HG02763 (cell line): Measurements from ENCODE around the gene CELA1.
"Not testable (repeated sequence)": the region's sequence is repeated elsewhere in the genome, so short reads cannot be mapped to it uniquely, and the experiment has no call there.

Experiments
- ATAC-seq: cut with Tn5 transposase; IDR thresholded peaks from one replicate; pipeline ENCODE4 v1.9.1; 2021; ENCODE audit warnings: mild to moderate bottlenecking, moderate library complexity; ENCODE audit not compliant: unreplicated experiment

The CELA1 gene

DNA sequence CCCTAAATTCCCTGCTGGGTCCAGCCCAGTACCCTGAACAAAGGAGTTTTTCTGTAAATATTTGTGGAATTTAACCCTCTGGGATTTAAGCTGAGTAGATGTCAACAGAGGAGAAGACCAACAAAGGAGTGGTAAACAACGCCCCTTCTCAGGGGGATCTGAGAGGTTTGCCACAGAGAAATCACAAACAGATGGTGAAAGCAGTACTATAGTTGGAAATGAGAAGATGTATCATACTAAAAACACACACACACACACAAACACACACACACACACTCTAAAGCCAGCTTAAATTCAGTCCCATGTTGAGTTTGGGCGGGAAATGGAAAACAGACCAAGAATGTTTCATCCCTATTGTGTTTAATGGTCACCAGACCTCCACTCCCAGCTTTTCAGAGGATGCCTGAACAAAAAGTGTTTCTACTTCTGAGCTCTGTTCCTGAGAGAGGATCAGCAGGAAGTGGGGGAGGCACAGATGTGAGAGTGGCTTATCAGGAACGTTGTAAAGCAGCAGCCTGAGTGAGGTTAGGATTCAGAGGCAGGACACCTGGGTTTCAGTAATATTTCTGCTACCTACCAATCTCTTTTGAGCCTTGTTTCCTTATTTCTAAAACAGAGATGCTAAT, 25.7 kb downstream of the CELA1 start:
- no peak for ATAC-seq

DNA sequence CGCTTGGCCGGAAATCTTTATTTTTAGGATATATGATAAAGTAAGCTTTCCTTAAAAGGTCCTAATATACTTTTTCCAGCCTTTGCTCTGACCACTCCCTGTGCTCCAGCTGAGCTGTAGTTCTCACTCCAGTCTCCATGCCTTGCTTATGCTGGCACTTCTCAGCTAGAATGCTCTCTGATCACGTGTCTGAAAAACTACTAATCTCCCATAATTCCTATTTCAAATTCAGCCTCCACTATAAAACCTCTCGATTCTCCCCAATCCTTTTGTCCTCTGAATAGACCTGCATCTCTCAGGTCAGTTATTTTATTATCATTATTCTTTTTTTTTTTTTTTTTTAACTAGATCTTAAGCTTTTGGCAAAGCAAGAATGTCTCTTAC, 26.2 kb downstream of the CELA1 start:
- ATAC-seq = no peak

DNA sequence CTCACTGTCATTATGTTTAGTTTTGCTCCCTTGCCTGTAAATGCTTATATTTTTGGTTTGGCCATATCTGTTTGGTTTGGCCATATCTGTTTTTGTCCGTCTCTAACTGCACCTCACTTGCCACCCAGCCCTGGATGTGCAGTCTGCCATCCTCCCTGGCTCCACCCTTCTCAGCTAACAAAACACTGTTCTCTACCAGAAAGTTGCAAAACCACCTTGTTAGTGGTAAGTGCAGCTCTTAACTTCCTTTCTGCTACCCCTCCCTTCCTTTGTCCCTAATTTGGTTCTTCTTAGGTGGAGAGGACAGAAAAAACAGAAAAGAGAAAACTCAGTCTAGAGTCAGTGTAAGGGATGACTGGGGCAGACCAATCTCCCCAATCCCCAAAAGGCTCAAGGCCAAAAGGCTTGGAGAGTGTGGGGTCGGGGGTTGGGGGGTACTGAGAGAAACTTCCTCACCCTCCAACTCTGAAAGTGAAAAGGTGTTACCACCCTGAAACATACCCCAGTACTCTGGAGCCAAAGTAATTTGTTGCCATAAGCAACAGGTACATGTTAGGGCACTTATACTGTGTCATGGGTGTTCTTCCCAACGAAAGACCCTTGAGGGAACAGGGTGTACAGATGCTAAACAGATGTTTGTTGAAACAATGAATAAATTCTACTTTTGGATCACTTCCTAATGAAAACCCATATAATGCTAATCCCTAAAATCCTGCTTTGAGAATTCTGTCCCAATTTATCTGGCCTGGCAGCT, 27.5 kb downstream of the CELA1 start:
- ATAC-seq = no peak

DNA sequence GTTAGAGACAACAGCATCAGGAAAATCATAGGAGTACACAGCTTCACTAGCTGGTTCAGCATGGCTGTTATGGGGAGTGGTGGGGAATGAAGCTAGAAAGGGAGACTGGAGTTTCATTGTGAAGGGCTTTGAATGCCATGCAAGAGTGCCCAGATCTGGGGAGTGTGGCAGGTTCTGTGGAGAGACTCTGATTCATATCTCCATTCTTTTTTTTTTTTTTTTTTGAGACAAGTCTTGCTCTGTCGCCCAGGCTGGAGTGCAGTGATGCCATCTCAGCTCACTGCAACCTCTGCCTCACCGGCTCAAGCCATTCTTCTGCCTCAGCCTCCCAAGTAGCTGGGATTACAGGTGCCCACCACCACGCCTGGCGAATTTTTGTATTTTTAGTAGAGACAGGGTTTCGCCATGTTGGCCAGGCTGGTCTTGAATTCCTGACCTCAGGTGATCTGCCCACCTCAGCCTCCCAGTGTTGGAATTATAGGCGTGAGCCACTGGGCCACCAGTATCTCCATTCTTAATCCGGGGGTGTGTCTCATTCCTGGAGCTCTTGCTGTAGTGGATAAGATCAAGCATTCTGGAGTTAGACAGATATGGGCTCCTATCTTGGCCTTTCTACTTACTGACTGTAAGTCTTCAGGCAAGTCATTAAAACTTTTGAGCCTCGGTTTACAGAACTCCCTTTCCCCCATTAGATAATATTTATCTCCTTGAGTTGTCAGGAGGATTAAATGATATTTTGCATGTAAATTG, 28.2 kb downstream of the CELA1 start:
- ATAC-seq = not testable (repeated sequence)

DNA sequence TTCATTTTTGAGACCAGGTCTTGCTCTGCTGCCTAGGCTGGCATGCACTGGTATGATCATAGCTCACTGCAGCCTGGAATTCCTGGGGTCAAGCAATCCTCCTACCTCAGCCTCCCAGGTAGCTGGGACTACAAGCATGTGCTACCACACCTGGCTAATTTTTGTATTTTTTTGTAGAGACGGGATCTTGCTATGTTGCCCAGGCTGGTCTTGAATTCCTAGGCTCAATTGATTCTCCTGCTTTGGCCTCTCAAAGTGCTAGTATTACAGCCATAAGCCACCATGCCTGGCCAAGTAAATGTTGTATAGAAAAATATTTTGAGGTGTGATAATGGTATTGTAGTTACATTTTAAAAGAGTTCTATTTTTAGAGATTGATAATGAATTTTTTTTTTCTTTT, 35.1 kb downstream of the CELA1 start:
- no peak for ATAC-seq

DNA sequence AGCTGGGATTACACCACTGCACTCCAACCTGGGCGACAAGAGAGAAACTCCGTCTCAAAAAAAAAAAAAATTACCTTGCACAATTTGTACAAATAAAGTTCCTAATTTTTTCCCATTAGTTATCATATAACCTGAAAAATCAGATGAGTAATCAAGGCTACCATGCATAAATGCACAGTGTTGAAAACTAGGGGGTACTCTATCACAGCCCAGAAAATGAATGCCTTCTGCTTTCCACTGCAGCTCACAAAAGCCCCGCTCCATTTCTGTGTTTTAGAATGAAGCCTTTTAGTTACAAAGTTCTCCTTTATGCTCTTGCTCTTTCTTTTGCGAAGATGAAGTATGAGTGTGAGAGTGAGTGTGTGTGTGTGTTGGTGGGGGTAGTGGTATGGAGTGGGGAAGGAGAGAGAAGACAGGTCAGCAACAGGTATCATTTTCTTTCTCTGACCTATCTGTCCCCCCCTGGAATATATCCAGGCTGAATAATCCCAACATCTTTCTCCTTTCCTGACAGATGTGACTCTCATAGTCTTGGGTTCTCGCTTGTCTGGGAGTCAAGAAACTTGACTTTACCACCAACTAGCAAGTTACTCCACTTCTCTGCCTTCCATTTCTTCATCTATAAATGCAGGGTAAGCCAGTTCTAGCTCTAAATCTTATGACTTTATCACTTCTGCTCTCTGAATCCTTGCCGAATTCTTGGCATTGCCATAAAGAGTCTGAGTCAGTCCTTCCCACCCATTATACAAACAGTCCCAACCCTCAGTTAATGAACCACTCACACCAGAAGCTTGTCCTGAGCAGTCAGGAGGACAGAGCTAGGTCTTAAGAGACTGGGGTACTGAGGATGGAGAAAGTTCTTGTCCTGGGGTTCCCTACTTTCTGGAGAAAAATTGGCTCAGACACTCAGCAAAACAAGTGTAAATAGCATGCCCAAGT, 38.6 kb downstream of the CELA1 start:
- no peak for ATAC-seq

DNA sequence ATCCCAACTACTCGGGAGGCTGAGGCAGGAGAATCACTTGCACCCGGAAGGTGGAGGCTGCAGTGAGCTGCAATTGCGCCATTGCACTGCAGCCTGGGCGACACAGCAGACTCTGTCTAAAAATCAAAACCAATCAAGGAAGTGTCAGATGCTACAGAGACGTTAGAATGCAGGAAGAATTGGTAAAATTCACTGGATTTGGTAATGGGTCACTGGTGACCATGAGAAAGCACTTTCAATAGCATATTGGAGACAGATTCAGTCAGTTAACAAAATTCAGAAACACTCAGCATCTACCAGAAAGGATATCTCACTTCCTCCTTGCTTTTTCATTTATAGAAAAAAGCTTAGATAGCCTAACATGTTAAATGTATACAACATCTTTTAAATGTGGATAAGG, 40.0 kb downstream of the CELA1 start:
- no peak for ATAC-seq

DNA sequence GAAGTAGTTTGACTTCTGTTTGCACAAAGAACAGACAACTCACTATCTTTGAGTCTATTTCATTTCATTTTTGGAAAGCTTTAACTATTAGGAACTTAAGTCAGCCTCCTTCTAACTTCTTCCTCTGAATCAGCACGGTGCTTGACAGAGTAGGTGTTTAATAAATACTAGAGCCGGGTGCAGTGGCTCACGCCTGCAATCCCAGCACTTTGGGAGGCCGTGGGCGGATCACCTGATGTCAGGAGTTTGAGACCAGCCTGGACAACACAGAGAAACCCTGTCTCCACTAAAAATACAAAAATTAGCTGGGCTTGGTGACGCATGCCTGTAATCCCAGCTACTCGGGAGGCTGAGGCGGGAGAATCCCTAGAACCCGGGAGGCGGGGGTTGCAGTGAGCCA, 45.7 kb downstream of the CELA1 start:
- not testable (repeated sequence) for ATAC-seq

DNA sequence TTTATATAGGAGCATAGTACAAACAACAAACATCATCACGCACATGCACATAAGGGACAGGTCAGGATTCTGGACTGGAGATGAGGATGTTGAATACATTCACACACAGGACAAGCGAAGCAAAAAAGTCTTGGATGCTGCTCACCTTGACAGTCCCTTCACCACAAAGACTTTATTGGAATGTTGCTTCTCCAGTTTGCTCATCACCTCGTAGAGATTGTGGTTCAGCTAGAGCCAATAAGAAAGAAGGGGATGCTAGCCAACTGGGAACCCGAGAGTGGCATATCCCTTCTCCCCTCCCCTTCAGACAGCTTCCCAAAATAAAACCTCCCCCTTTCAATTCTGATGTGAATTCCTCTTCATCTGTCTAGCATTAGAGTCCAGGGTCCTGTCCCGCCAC, 50.8 kb downstream of the CELA1 start:
- no peak for ATAC-seq

DNA sequence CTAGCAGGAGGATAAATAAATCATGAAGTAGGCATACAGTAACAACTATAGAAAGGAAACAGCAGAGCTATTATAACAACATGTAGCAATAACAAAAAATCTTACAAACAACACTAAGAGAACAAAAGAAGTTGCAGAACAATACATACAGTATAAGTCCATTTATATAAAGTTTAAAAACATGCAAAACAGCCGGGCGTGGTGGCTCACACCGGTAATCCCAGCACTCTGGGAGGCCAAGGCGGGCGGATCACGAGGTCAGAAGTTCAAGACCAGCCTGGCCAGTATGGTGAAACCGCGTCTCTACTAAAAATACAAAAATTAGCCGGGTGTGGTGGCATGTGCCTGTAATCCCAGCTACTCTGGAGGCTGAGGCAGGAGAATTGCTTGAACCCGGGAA, 52.4 kb downstream of the CELA1 start:
- not testable (repeated sequence) for ATAC-seq

DNA sequence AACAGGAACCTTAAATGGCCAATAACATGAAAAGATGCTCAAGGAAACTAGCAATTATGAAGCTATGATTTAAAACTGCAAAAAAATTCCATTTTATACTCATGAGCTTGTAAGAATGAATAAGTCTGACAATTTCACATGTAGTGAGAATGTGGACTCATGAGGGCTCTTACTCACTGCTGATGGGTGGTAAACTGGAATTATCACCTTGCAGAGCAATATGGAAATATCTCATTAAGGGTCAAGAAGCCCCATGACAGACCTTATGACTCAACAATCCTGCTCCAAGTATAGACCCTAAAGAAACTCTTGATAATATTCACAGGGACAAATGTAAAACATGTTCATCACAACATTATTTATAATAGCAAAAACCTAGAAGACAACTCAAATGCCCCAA, 52.8 kb downstream of the CELA1 start:
- ATAC-seq = no peak

DNA sequence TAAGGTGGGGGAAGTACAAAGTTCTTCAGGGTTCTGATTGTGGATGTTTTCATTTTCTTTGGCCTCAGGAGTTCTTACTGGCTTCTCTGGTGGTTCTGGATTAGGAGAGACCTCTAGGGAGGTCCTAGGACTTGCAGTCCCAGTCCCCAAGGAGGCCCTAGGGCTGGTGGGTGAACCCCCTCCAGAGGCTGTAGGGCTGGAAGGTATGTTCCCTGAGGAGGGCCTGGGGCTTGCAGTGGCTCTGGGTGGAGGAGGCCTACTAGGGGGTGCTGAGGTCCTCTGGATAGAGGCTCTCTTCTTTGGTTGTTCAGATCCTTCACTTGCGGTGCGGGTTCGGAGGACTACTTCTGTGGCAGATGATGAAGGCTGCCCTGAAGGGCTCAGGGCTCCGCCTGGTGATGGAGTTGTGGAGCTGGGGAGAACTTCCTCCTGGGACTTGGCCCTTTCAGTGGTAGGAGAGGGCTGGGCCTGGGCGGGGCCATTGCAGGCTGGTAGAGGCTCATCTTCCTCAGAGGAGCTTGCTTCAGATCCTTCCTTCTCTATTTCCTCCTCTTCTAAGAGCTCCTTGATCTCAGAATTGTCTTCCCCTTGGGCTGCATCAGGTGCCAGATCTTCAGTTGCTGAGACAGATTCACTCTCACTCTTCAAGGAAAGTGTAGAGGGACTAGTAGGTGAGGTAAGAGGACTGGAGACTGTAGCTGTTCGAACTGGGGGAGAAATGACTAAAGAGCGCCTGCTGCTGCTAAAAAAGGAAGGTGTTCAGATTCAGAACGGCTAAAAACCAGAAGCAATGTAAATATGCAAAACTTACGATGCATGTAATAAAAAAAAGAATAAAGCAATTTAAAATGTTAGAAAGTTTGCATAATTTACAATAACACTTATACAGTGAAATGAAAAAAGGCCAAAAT, 54.6 kb downstream of the CELA1 start:
- not testable (repeated sequence) for ATAC-seq

DNA sequence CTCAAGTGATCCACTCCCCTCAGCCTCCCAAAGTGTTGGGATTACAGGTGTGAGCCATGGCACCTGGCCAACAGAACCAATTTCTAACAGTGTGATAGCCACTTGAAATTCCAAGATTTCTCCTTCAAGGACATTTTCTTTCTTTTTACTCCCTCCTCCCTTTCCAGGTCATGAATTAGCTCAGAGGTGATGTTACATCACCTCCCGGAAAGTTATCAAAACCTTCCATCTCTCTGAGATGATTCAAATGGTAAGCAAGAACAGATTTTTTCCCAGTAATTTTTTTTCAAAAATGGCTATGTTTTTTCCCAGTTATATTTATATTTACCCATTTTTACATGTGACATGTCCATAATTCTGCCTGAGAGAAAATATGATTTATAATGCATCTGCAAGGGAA, 60.6 kb downstream of the CELA1 start:
- no peak for ATAC-seq

DNA sequence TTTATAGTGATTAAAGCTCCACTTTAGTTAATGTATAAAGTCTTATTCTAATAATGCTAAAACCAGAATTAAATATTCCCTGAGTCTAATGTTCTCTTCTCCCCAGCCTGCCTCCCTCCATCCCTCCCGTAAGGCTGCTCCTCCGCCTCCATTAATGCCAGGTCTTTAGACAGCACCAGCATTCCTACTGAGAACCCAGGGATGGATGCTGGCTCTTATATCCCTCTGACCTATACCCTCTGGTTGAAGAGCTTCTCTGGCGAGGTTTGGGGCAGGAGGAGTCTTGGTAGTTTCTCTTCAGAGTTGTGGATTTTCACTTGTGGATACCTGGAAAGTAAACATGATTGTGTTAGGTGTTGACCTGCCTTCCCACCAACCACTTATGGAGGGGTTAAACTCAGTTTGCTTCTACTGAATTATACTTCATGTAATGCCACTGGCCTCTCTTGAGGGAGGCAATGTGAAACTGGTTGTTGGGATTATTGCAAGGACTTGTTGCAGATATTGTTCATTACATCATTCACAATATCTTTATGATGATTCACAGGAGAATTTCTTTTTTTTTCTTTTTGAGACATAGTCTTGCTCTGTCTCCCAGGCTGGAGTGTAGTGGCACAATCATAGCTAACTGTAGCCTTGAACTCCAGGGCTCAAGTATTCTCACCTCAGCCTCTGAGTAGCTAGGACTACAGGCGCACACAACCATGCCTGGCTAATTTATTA, 65.1 kb downstream of the CELA1 start:
- no peak for ATAC-seq
